Testis (tissue), 3 donors: Measurements from ENCODE around the gene AMZ1. TPM values are rescaled to one million over a fixed set of nuclear protein-coding genes. Genes with fewer than 3 reads are reported as not detected.

ENCODE experiments used
- DNase-seq: peaks from one replicate; pipeline ENCODE4 v3.0.0-alpha.2; 2019
- H3K27ac ChIP-seq, 2 donors: fragments of 200-600 bp; sonication (generic); one replicate each; pipeline ENCODE4 v1.5.1; 2019
- H3K27me3 ChIP-seq: fragments of 200-600 bp; sonication (generic); one replicate; pipeline ENCODE4 v1.5.1; 2019
- H3K36me3 ChIP-seq: fragments of 200-600 bp; sonication (generic); one replicate; pipeline ENCODE4 v1.5.1; 2017; ENCODE audit warnings: low read depth; ENCODE audit errors: missing control alignments
- H3K4me1 ChIP-seq: fragments of 200-600 bp; sonication (generic); one replicate; pipeline ENCODE4 v1.5.1; 2019
- H3K4me3 ChIP-seq, 2 donors: fragments of 200-600 bp; sonication (generic); one replicate each; pipeline ENCODE4 v1.5.1; 2017 to 2019
- H3K9me3 ChIP-seq: fragments of 200-600 bp; sonication (generic); one replicate; pipeline ENCODE4 v1.5.1; 2017
- POLR2A ChIP-seq: fragments of 450-650 bp; IDR thresholded peaks from one replicate; pipeline ENCODE4 v1.6.1; 2017; ENCODE audit warnings: antibody characterized with exemption, mild to moderate bottlenecking, moderate library complexity
- WGBS, 2 donors: methylation state at CpG; one replicate each; pipeline ENCODE4 v1.1.5; 2018; 5-methylcytosine and 5-hydroxymethylcytosine counted together
- intact Hi-C: fragments of 100-400 bp; cut with DNase I; formaldehyde crosslinking; loops from one replicate; pipeline ENCODE4 v1.15.1; 2023; ENCODE audit warnings: low total_unique reads
- polyA plus RNA-seq: library from polyadenylated mRNA; stranded (reverse); fragments of 350-450 nt; fragmentation: Illumina TruSeq; extraction: RNeasy Lipid Tissue Mini Kit (QIAGEN cat#74804); gene quantifications from one replicate; pipeline ENCODE4 v1.2.3, GENCODE V29; 2014; ENCODE audit warnings: low read depth, low replicate concordance; ENCODE audit not compliant: insufficient read depth
- total RNA-seq, 2 donors: library from RNA; depleted of rRNA; stranded (reverse); fragments of >200 nt; gene quantifications; one replicate each; pipeline ENCODE4 v1.2.3, GENCODE V29; 2016
- TF ChIP-seq, protein P1 (sequence below), 3 experiments: fragments of 450-650 bp in 2 of 3; fragments of 200-600 bp in 1 of 3; sonication (generic) in 1 of 3; IDR thresholded peaks; one replicate each; pipeline ENCODE4 v1.5.1; 2016 to 2019; ENCODE audit warnings: antibody characterized with exemption in 3 of 3, mild to moderate bottlenecking in 2 of 3, moderate library complexity in 1 of 3

AMZ1 gene
- total and polyA plus RNA-seq, 3 donors from 2014 or later, result 1.1 to 3.2 (median 2.7) TPM

DNA sequence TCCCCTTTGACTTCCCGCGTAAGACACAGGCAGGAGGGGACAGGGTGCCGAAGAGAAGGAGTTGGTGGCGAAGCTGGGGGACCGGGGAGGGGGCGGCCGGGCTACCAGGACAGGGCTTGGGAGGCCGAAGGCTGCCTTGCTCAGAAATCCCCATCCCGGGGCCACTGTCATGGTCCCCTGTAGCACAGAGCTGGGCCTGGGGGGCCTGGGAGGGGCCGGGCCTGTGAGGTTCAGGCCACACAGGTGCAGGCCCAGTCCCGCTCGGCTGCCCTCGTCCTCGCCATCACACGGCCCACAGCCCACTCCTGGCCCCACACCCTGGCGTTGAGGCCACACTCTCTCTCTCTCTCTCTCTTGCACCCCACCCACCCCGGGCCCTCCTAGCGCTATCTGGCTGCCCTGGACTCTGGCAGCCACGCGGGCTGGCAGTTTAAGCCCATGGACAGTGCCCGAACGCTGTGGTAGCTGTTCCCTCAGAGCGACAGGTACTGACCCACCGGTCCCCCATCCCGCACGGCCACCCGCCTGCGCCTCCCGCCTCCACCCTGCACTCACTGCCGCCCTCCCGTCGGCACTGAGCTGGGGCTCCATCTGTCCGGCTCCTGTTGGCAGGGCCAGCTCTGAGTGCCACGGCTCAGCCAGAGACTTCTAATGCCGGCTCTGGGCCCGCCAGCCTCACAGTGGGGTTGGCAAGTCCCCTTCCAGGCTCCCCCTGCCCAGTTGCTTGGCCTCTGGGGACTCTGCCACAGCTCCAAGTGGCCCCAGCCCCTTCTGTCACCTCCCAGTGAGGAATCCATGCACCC, 28.2 kb upstream of the AMZ1 start:
- Histone ChIP-seq H3K27ac (no peak overlapping the region), H3K4me3 (no peak overlapping the region), H3K27me3 (no peaks in the 10 kb centered on the region), H3K9me3 (no peaks in the 10 kb centered on the region), H3K4me1 (peaks cover 13% of the 10 kb centered on the region), H3K36me3 (no peaks in the 10 kb centered on the region)
- 90 to 92% methylated on average over 10 to 36 of the region's 36 CpGs for WGBS, 2 donors
- intact Hi-C loops, result no loop called here
- TF ChIP-seq POLR2A, result no peak
- TF ChIP-seq, protein P1, sequence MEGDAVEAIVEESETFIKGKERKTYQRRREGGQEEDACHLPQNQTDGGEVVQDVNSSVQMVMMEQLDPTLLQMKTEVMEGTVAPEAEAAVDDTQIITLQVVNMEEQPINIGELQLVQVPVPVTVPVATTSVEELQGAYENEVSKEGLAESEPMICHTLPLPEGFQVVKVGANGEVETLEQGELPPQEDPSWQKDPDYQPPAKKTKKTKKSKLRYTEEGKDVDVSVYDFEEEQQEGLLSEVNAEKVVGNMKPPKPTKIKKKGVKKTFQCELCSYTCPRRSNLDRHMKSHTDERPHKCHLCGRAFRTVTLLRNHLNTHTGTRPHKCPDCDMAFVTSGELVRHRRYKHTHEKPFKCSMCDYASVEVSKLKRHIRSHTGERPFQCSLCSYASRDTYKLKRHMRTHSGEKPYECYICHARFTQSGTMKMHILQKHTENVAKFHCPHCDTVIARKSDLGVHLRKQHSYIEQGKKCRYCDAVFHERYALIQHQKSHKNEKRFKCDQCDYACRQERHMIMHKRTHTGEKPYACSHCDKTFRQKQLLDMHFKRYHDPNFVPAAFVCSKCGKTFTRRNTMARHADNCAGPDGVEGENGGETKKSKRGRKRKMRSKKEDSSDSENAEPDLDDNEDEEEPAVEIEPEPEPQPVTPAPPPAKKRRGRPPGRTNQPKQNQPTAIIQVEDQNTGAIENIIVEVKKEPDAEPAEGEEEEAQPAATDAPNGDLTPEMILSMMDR (IDR thresholded peaks at IDR 0.05), result no peak
- DNase-seq, result no peak

DNA sequence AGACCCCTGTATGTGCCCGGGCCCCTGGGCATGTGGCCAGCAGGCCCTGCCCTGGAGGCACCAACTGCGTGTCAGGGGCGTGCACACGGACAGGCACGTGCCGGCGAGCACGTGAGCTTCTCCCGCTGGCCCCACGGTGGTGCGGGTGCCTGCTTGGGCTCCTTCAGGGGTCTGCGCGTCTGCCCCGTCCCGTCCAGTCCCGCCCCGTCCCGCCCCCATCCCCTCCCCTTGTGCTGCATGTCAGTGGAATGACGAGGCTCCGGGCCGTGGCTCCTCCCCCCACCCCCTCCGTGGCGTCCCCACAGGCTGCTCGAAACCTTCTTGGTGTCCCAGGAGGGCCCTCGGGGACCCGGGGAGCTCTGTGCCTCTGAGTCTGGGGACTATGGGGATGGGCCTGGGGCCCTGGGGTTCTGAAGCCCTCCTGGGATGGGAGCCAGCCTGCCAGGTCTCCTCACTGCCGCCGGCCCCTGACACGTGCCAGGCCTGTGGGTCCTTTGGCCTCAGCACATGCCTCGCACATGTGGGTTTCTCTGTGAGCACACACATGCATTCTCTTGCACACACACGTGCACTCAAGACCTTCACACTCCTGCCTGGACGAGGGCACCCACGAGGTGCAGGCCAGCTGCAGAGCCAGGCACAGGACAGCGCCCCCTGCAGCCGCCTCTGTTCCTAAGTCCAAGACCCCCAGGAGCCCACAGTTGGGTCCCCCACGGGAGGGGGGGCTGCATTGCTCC, 27.5 kb upstream of the AMZ1 start:
- intact Hi-C loops, result no loop called here
- H3K9me3 ChIP-seq, result no peaks in the 10 kb centered on the region
- H3K36me3 ChIP-seq, result no peaks in the 10 kb centered on the region
- 92 to 100% methylated on average over 1 to 32 of the region's 36 CpGs for WGBS, 2 donors
- peaks cover 13% of the 10 kb centered on the region for H3K4me1 ChIP-seq
- H3K27ac ChIP-seq, result no peak overlapping the region
- H3K4me3 ChIP-seq, result no peak overlapping the region
- no peaks in the 10 kb centered on the region for H3K27me3 ChIP-seq
- TF ChIP-seq, protein P1 (IDR thresholded peaks at IDR 0.05), result no peak
- no peak for TF ChIP-seq POLR2A
- DNase-seq, result no peak

- H3K27me3 ChIP-seq, result no peaks in the 10 kb centered on the region
- intact Hi-C loops, result no loop called here
- H3K4me3 ChIP-seq, result no peak overlapping the region
- peaks cover 13% of the 10 kb centered on the region for H3K4me1 ChIP-seq
- DNase-seq, result no peak
- no peaks in the 10 kb centered on the region for H3K9me3 ChIP-seq
- H3K27ac ChIP-seq, result no peak overlapping the region
- TF ChIP-seq, protein P1 (IDR thresholded peaks at IDR 0.05), result no peak
- no peak for TF ChIP-seq POLR2A
- H3K36me3 ChIP-seq, result no peaks in the 10 kb centered on the region
- WGBS, 2 donors, result 80 to 91% methylated on average over 1 to 9 of the region's 10 CpGs
Measured at GRCh38 chr7:2661096-2661449, 26.9 kb upstream of the AMZ1 start.

DNA sequence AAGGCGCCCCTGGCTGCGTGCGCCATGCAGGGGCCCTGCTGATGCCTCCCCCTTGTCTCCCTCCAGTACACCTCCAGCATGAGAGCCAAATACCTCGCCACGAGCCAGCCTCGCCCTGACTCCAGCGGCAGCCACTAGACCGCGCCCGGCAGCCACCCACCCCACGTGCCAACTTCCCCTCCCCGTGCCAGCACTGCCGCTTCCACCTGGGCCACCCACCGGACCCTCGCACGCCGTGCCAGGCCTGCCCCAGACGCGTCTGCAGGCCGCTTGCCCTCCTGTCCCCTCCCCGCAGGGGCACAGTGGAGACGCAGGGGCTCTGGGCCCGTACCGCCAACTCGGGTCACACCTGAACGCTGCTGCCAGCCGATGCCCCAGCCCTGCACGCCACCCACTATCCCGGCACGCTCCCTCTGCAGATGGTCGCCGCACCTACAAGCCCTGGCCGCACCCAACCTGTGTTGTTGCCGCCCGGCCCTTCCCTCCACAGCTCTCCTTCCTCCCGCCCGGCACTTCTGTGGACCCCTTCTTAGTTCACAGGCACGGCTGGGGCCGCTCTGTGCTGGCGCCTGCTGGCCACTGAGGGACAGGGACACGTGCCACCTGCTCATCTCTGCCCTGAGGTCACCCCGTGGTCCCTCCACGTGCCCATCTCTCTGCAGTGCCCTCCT, 26.3 kb upstream of the AMZ1 start:
- Histone ChIP-seq H3K4me3 (no peak overlapping the region), H3K4me1 (peaks cover 13% of the 10 kb centered on the region), H3K27ac (no peak overlapping the region), H3K27me3 (no peaks in the 10 kb centered on the region), H3K36me3 (no peaks in the 10 kb centered on the region), H3K9me3 (no peaks in the 10 kb centered on the region)
- intact Hi-C loops, result no loop called here
- 90 to 96% methylated on average over 41 to 43 of the region's 43 CpGs for WGBS, 2 donors
- TF ChIP-seq POLR2A, result no peak
- TF ChIP-seq, protein P1 (IDR thresholded peaks at IDR 0.05), result no peak
- no peak for DNase-seq
